Transverse colon (tissue), 4 donors: ENCODE data around the gene DEPDC4.

Experiments used
- CTCF ChIP-seq, 5 experiments: fragments of 200-600 bp in 3 of 5; fragments of 450-650 bp in 2 of 5; sonication (generic) in 3 of 5; IDR thresholded peaks; 1 replicate in 2 of 5; 2 replicates in 3 of 5; pipeline ENCODE4 v1.5.1; 2016 to 2017; ENCODE audit warnings: antibody characterized with exemption in 5 of 5, inconsistent platforms in 3 of 5, mild to moderate bottlenecking in 2 of 5, moderate library complexity in 1 of 5
- EP300 ChIP-seq: sonication (generic); formaldehyde crosslinking; IDR thresholded peaks from one replicate; pipeline ENCODE4 v1.6.1; 2017; ENCODE audit warnings: antibody characterized with exemption, low read depth
- POLR2A ChIP-seq: fragments of 450-650 bp; IDR thresholded peaks from one replicate; pipeline ENCODE4 v1.6.1; 2016; ENCODE audit warnings: antibody characterized with exemption, mild to moderate bottlenecking, moderate library complexity
- POLR2AphosphoS5 ChIP-seq, 3 donors: sonication (generic); formaldehyde crosslinking; IDR thresholded peaks; one replicate each; pipeline ENCODE4 v1.6.1; 2016; ENCODE audit warnings: antibody characterized with exemption in 3 of 3

DNA sequence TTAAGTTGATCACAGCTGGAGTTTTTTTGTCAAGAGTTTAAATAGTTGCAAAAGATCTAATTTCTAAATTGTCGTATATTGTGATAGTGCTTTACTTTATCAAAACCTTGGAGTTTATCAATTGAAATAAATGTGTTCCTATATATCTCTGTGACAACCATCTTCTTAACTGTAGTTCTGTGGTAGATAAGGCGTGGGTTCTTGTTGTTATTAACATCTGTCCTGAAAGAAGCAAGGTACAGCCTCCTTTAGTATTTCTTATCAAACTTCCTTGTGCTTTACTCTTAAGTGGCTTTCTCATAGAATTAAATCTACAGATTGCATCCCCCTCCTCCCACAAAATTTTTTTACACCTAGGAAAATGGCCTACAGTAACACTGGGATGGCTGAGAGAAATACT, 7.4 kb upstream of the DEPDC4 start:
- no peak for TF ChIP-seq POLR2A
- no peak for TF ChIP-seq EP300
- TF ChIP-seq POLR2AphosphoS5 (IDR thresholded peaks at IDR 0.05): no peak
- no peak for TF ChIP-seq CTCF (IDR thresholded peaks at IDR 0.05)
